A673 (cell line): ENCODE results near the gene CNPY3. TPM values are rescaled to one million over a fixed set of nuclear protein-coding genes. Genes with fewer than 3 reads are reported as not detected.

Source experiments
- BruUV-seq: library from RNA; stranded (reverse); fragments of 400-500 nt; replicated peaks from 2 replicates; lab custom pipeline; 2021; lab: Mats Ljungman, UMichigan
- CTCF ChIA-PET: fragments of 300-600 bp; sonication (Branson Sonifier 250); formaldehyde crosslinking; loops from one replicate; lab custom pipeline; 2022; ENCODE audit warnings: antibody characterized with exemption; lab: Charles Lee
- POLR2A ChIA-PET: fragments of 300-600 bp; sonication (Branson Sonifier 250); formaldehyde crosslinking; loops from one replicate; lab custom pipeline; 2022; ENCODE audit warnings: antibody characterized with exemption; ENCODE audit not compliant: low non-redundant PET; lab: Charles Lee
- DNase-seq: peaks from one replicate; pipeline ENCODE4 v3.0.0-alpha.2; 2015; ENCODE audit warnings: low spot score
- H3K27ac ChIP-seq: fragments of 200-600 bp; sonication (generic); 2 replicates; pipeline ENCODE4 v1.5.1; 2016; ENCODE audit warnings: mixed run types, low read depth, mild to moderate bottlenecking, mixed read lengths, antibody characterized with exemption, low read length; ENCODE audit not compliant: poor library complexity, severe bottlenecking
- H3K27me3 ChIP-seq: fragments of 200-600 bp; sonication (generic); replicated peaks from 2 replicates; pipeline ENCODE4 v1.6.1; 2017; ENCODE audit warnings: mixed run types, low read depth, mild to moderate bottlenecking, mixed read lengths, antibody characterized with exemption, low read length; ENCODE audit not compliant: insufficient read depth, poor library complexity
- H3K36me3 ChIP-seq: fragments of 200-600 bp; sonication (generic); 2 replicates; pipeline ENCODE4 v1.6.1; 2016; ENCODE audit warnings: mixed run types, mild to moderate bottlenecking, mixed read lengths, antibody characterized with exemption, low read length; ENCODE audit not compliant: insufficient read depth, poor library complexity, severe bottlenecking
- H3K4me1 ChIP-seq: fragments of 200-600 bp; sonication (generic); 2 replicates; pipeline ENCODE4 v1.6.1; 2017; ENCODE audit warnings: mixed run types, mild to moderate bottlenecking, mixed read lengths, antibody characterized with exemption, low read length; ENCODE audit not compliant: insufficient read depth, poor library complexity, severe bottlenecking
- H3K4me3 ChIP-seq: fragments of 200-600 bp; sonication (generic); 2 replicates; pipeline ENCODE4 v1.5.1; 2016; ENCODE audit warnings: low read depth, mixed run types, mild to moderate bottlenecking, mixed read lengths, low read length; ENCODE audit not compliant: poor library complexity, severe bottlenecking
- H3K9me3 ChIP-seq: fragments of 200-600 bp; sonication (generic); 2 replicates; pipeline ENCODE4 v1.6.1; 2016; ENCODE audit warnings: mixed run types, low read depth, mild to moderate bottlenecking, mixed read lengths, antibody characterized with exemption, low read length; ENCODE audit not compliant: poor library complexity, severe bottlenecking
- EZH2 ChIP-seq: fragments of 200-600 bp; sonication (generic); IDR thresholded peaks from 2 replicates; pipeline ENCODE4 v1.6.1; 2017; ENCODE audit warnings: borderline replicate concordance, low read depth, mild to moderate bottlenecking, mixed read lengths, antibody characterized with exemption, low read length; ENCODE audit not compliant: poor library complexity, severe bottlenecking
- intact Hi-C: fragments of 100-400 bp; cut with micrococcal nuclease; formaldehyde crosslinking; loops from one replicate; pipeline ENCODE4 v1.10.0; 2022; ENCODE audit not compliant: unreplicated experiment
- total RNA-seq: library from RNA; stranded (reverse); gene quantifications from 2 replicates; pipeline ENCODE4 v1.2.3, GENCODE V29; 2021
- TF ChIP-seq, protein P1 (sequence below): fragments of 300-800, 200-600 bp; sonication (generic); conservative IDR thresholded peaks from 2 replicates; pipeline ENCODE4 v1.5.1; 2017; ENCODE audit warnings: low read depth, mild to moderate bottlenecking, antibody characterized with exemption, low read length, moderate library complexity, mixed read lengths

Gene CNPY3
- total RNA-seq, 1 experiment from 2014 or later = 37.7 TPM

- no TSS peak for BruUV-seq
- ChIA-PET POLR2A (no interaction called here), CTCF (no interaction called here)
- H3K27ac ChIP-seq = no peak overlapping the region
- DNase-seq = no peak
- no peaks in the 10 kb centered on the region for H3K27me3 ChIP-seq
- intact Hi-C loops = no loop called here
- no peaks in the 10 kb centered on the region for H3K9me3 ChIP-seq
- H3K4me3 ChIP-seq = no peak overlapping the region
- H3K4me1 ChIP-seq = peaks cover 7% of the 10 kb centered on the region
- H3K36me3 ChIP-seq = peaks cover 16% of the 10 kb centered on the region
- TF ChIP-seq EZH2 = no peak
- TF ChIP-seq, protein P1, sequence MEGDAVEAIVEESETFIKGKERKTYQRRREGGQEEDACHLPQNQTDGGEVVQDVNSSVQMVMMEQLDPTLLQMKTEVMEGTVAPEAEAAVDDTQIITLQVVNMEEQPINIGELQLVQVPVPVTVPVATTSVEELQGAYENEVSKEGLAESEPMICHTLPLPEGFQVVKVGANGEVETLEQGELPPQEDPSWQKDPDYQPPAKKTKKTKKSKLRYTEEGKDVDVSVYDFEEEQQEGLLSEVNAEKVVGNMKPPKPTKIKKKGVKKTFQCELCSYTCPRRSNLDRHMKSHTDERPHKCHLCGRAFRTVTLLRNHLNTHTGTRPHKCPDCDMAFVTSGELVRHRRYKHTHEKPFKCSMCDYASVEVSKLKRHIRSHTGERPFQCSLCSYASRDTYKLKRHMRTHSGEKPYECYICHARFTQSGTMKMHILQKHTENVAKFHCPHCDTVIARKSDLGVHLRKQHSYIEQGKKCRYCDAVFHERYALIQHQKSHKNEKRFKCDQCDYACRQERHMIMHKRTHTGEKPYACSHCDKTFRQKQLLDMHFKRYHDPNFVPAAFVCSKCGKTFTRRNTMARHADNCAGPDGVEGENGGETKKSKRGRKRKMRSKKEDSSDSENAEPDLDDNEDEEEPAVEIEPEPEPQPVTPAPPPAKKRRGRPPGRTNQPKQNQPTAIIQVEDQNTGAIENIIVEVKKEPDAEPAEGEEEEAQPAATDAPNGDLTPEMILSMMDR = no peak
Measured at GRCh38 chr6:42987533-42988451, 58.5 kb downstream of the CNPY3 start.

- ChIA-PET POLR2A (interaction anchor here (0.6 kb wide), 1 partner anchor 1822 kb away, joined by 3 read pairs; no protein-coding TSS in a partner anchor), CTCF (no interaction called here)
- Histone ChIP-seq H3K9me3 (no peaks in the 10 kb centered on the region), H3K27me3 (no peaks in the 10 kb centered on the region), H3K27ac (no peak overlapping the region), H3K4me1 (peaks cover 7% of the 10 kb centered on the region), H3K36me3 (peaks cover 16% of the 10 kb centered on the region), H3K4me3 (no peak overlapping the region)
- no peak for TF ChIP-seq EZH2
- TF ChIP-seq, protein P1 = no peak
- BruUV-seq = no TSS peak
- intact Hi-C loops = no loop called here
- DNase-seq = no peak
Measured at GRCh38 chr6:42988486-42989020, 59.3 kb downstream of the CNPY3 start.

Other genes with a start within 250 kb of the CNPY3 start
- 0.41 and 0.46 TPM in 2 replicates for gene PRPH2, start 206.9 kb upstream of the CNPY3 start, total RNA-seq
- gene TBCC, start 183.4 kb upstream of the CNPY3 start, total RNA-seq = 29.4 and 31.3 TPM in 2 replicates
- 6.9 and 7.9 TPM in 2 replicates for gene BICRAL, start 147.4 kb upstream of the CNPY3 start, total RNA-seq
- 168 and 183 TPM in 2 replicates for gene RPL7L1, start 49.9 kb upstream of the CNPY3 start, total RNA-seq
- gene PTCRA, start 13.4 kb upstream of the CNPY3 start, total RNA-seq = not detected in 2 replicates
- gene GNMT, start 31.3 kb downstream of the CNPY3 start, total RNA-seq = 1.2 and 1.8 TPM in 2 replicates
- gene PEX6, start 49.7 kb downstream of the CNPY3 start, total RNA-seq = 25.9 and 26.1 TPM in 2 replicates
- 73.6 and 77.1 TPM in 2 replicates for gene PPP2R5D, start 55.1 kb downstream of the CNPY3 start, total RNA-seq
- 113 and 125 TPM in 2 replicates for gene MEA1, start 84.5 kb downstream of the CNPY3 start, total RNA-seq
- gene KLHDC3, start 84.8 kb downstream of the CNPY3 start, total RNA-seq = 90.1 and 108 TPM in 2 replicates
- 104 and 115 TPM in 2 replicates for gene RRP36, start 92.1 kb downstream of the CNPY3 start, total RNA-seq
- 29.4 and 30.7 TPM in 2 replicates for gene CUL7, start 124.4 kb downstream of the CNPY3 start, total RNA-seq
- 95.8 and 127 TPM in 2 replicates for gene MRPL2, start 130.0 kb downstream of the CNPY3 start, total RNA-seq
- gene KLC4, start 130.2 kb downstream of the CNPY3 start, total RNA-seq = 21.3 and 35.6 TPM in 2 replicates
- 84.5 and 95.8 TPM in 2 replicates for gene PTK7, start 146.8 kb downstream of the CNPY3 start, total RNA-seq
- gene SRF, start 241.8 kb downstream of the CNPY3 start, total RNA-seq = 28.7 and 33.2 TPM in 2 replicates